Stimulated activated CD8-positive, alpha-beta memory T cell treated with anti-CD3 and anti-CD28 coated beads, Interleukin-12 subunit alpha, Interleukin-12 subunit beta, amount 100 ng/mL, for 4 hours (primary cell): ENCODE data around the gene OFD1.

Experiments used
- DNase-seq: peaks from one replicate; pipeline ENCODE4 v3.0.0-alpha.2; 2020; ENCODE audit warnings: low read depth

The OFD1 gene

GRCh38 chrX:13797512-13797911, 63.0 kb downstream of the OFD1 start:
- DNase-seq, result no peak

- no peak for DNase-seq
These were observed 63.6 kb downstream of the OFD1 start for GRCh38 chrX:13798184-13798583.

GRCh38 chrX:13803116-13803515, 68.6 kb downstream of the OFD1 start:
- DNase-seq, result no peak

GRCh38 chrX:13805241-13805640, 70.7 kb downstream of the OFD1 start:
- no peak for DNase-seq

- no peak for DNase-seq
These were observed 73.7 kb downstream of the OFD1 start for GRCh38 chrX:13808293-13808692.

- DNase-seq, result no peak
These were observed 74.3 kb downstream of the OFD1 start for GRCh38 chrX:13808865-13809264.

- DNase-seq, result no peak
These were observed 81.1 kb downstream of the OFD1 start for GRCh38 chrX:13815664-13816063.

GRCh38 chrX:13816176-13816575, 81.6 kb downstream of the OFD1 start:
- DNase-seq, result no peak

- no peak for DNase-seq
These were observed 82.4 kb downstream of the OFD1 start, which contains the start of gene GPM6B for GRCh38 chrX:13816643-13817627. TSS of gene GPM6B (minus strand) at chrX:13817093. CDS start at chrX:13816904, 189 bp downstream.
